HepG2 (cell line): Measurements from ENCODE around the gene TRIM74. TPM values are rescaled to one million over a fixed set of nuclear protein-coding genes. Genes with fewer than 3 reads are reported as not detected.
A peak's percentile ranks its signal among the peaks of the same experiment; 100 is the strongest.

Experiments
- ATF4 ChIP-seq, 2 experiments: fragments of 450-650 bp in 1 of 2; sonication (generic) in 1 of 2; formaldehyde crosslinking; IDR thresholded peaks; 2 replicates each; pipeline versions ENCODE4 v1.5.0 to v1.8.0; 2020 to 2022; ENCODE audit warnings: mild to moderate bottlenecking in 1 of 2, missing genetic modification reagents in 1 of 2
- BHLHE40 ChIP-seq: IDR thresholded peaks from 2 replicates; pipeline ENCODE4 v1.6.1; 2011; ENCODE audit warnings: low read length, improper control_type of control experiment
- CREM ChIP-seq, 2 experiments: sonication (generic) in 1 of 2; formaldehyde crosslinking in 1 of 2; IDR thresholded peaks; 2 replicates each; pipeline versions ENCODE4 v1.4.0 to v1.6.1; 2016 to 2020; ENCODE audit warnings: antibody characterized with exemption in 1 of 2, mild to moderate bottlenecking in 1 of 2, missing genetic modification reagents in 1 of 2
- HNRNPK ChIP-seq: fragments of 200-400 bp; formaldehyde crosslinking; IDR thresholded peaks from 2 replicates; pipeline ENCODE4 v1.6.1; 2018; ENCODE audit warnings: low read length, low read depth, moderate library complexity, mild to moderate bottlenecking; ENCODE audit not compliant: poor library complexity, severe bottlenecking
- KLF12 ChIP-seq: sonication (generic); formaldehyde crosslinking; IDR thresholded peaks from 2 replicates; pipeline ENCODE4 v1.4.0; 2020; ENCODE audit warnings: missing genetic modification reagents, borderline replicate concordance
- MAFK ChIP-seq, 2 experiments: IDR thresholded peaks in 1 of 2; conservative IDR thresholded peaks in 1 of 2; 2 replicates each; pipeline ENCODE4 v1.6.1; 2011; ENCODE audit warnings: improper control_type of control experiment in 2 of 2, low read length in 2 of 2
- MLX ChIP-seq: IDR thresholded peaks from 2 replicates; pipeline ENCODE4 v1.6.1; 2016
- MYPOP ChIP-seq: sonication (generic); formaldehyde crosslinking; IDR thresholded peaks from 2 replicates; pipeline ENCODE4 v1.8.1; 2023; ENCODE audit warnings: mild to moderate bottlenecking, moderate library complexity, missing genetic modification reagents
- NR2C2 ChIP-seq: sonication (generic); formaldehyde crosslinking; IDR thresholded peaks from 2 replicates; pipeline ENCODE4 v1.4.0; 2020; ENCODE audit warnings: missing genetic modification reagents, mild to moderate bottlenecking, moderate library complexity, borderline replicate concordance
- REPIN1 ChIP-seq: sonication (generic); formaldehyde crosslinking; IDR thresholded peaks from 2 replicates; pipeline ENCODE4 v1.8.0; 2022; ENCODE audit warnings: missing genetic modification reagents, low read depth, mild to moderate bottlenecking, borderline replicate concordance
- SPEN ChIP-seq: sonication (generic); formaldehyde crosslinking; IDR thresholded peaks from 2 replicates; pipeline ENCODE4 v1.5.1; 2020; ENCODE audit warnings: low read depth, mild to moderate bottlenecking, missing genetic modification reagents
- TBL1XR1 ChIP-seq: fragments of 150-350 bp; IDR thresholded peaks from 2 replicates; pipeline ENCODE4 v1.6.1; 2014; ENCODE audit warnings: borderline replicate concordance, low read length; ENCODE audit not compliant: partially characterized antibody
- ZNF484 ChIP-seq: sonication (generic); formaldehyde crosslinking; IDR thresholded peaks from 2 replicates; pipeline ENCODE4 v1.5.1; 2020; ENCODE audit warnings: mild to moderate bottlenecking, low read depth, missing genetic modification reagents, borderline replicate concordance
- ZNF605 ChIP-seq: sonication (generic); formaldehyde crosslinking; IDR thresholded peaks from 2 replicates; pipeline ENCODE4 v1.8.0; 2022; ENCODE audit warnings: mild to moderate bottlenecking, missing genetic modification reagents
- ZNF629 ChIP-seq: sonication (generic); formaldehyde crosslinking; conservative IDR thresholded peaks from 2 replicates; pipeline ENCODE4 v1.5.0; 2020; ENCODE audit warnings: missing genetic modification reagents
- ZNF670 ChIP-seq: sonication (generic); formaldehyde crosslinking; IDR thresholded peaks from 2 replicates; pipeline ENCODE4 v1.8.0; 2022; ENCODE audit warnings: mild to moderate bottlenecking, missing genetic modification reagents, borderline replicate concordance
- ZNF724P ChIP-seq: sonication (generic); formaldehyde crosslinking; IDR thresholded peaks from 2 replicates; pipeline ENCODE4 v1.8.0; 2022; ENCODE audit warnings: missing genetic modification reagents, borderline replicate concordance
- ZSCAN30 ChIP-seq: sonication (generic); formaldehyde crosslinking; IDR thresholded peaks from 2 replicates; pipeline ENCODE4 v1.5.0; 2020; ENCODE audit warnings: mild to moderate bottlenecking, missing genetic modification reagents
- polyA plus RNA-seq, 8 experiments: library from polyadenylated mRNA; depleted of rRNA in 3 of 8; stranded (reverse) in 7 of 8; unstranded in 1 of 8; fragments of >200 nt; fragmentation: Illumina TruSeq in 4 of 8; extraction: Trizol in 4 of 8; gene quantifications; 2 replicates each; pipeline versions ENCODE4 v1.2.1 to v1.2.3, GENCODE V29; 2011 to 2016; ENCODE audit warnings: low read depth in 4 of 8, missing spikeins in 1 of 8, mixed read lengths in 1 of 8; ENCODE audit not compliant: insufficient read depth in 1 of 8
- total RNA-seq, 5 experiments: library from RNA; depleted of rRNA; stranded (reverse); fragments of >200 nt; fragmentation: Illumina TruSeq; extraction: Trizol; gene quantifications; 2 replicates each; pipeline ENCODE4 v1.2.3, GENCODE V29; 2016; ENCODE audit warnings: low read depth in 1 of 5
- TF ChIP-seq, protein P1 (sequence below): sonication (generic); formaldehyde crosslinking; IDR thresholded peaks from 2 replicates; pipeline ENCODE4 v1.4.0; 2020; ENCODE audit warnings: mild to moderate bottlenecking, missing genetic modification reagents
- TF ChIP-seq, protein P2 (sequence below): IDR thresholded peaks from 2 replicates; pipeline ENCODE4 v1.6.1; 2016; ENCODE audit warnings: low read depth, control low read depth
- TF ChIP-seq, protein P3 (sequence below): sonication (generic); formaldehyde crosslinking; IDR thresholded peaks from 2 replicates; pipeline ENCODE4 v1.5.1; 2020; ENCODE audit warnings: missing genetic modification reagents, mild to moderate bottlenecking, borderline replicate concordance

The TRIM74 gene
- total and polyA plus RNA-seq, 2 of the 13 experiments (the other 11 are each of a cell fraction or from before 2014, with no cell fraction given): 0.51 to 1.4 TPM

DNA sequence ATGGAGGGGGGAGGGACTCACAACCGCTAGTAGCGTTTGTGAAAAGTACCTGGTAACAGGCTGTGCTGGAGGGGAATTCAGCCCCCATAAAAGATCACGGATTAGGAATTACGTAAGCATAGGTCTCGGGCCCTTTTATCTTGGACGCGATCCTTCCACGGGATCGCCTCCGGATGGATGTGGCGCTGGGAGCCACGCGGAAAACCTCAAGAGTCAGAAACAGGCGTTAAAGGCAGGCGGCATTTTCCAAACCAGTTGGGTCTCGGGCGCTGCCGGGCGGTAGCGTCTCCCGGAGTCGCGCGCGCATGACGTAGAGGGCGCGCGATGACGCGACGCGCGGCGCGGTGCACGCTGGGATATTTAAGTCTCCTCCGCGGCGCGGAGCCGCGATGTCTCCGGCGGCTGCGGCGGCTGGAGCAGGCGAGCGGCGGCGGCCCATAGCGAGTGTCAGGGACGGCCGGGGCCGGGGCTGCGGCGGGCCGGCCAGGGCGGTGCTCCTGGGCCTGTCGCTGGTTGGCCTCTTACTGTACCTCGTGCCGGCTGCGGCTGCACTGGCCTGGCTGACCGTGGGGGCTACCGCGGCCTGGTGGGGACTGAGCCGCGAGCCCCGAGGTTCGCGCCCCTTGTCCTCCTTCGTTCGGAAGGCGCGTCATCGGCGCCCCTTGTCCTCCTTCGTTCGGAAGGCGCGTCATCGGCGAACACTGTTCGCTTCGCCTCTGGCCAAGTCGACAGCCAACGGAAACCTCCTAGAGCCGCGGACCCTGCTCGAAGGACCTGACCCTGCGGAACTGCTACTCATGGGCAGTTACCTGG lies 44.3 kb downstream of the TRIM74 start, which contains the start of gene POM121 (continued):
- TF ChIP-seq SPEN (CRISPR knock-in tag) (peak; percentile 84; the same call in 1 of the 2 replicates), TBL1XR1 (no peak), REPIN1 (CRISPR knock-in tag) (no peak), HNRNPK (no peak), KLF12 (CRISPR knock-in tag) (0 out of 2 replicates have a peak, but pooled peaks have one; percentile 44), ZNF724P (peak; percentile 70; the same call in 1 of the 2 replicates), MLX (peak; percentile 52; the same call in 1 of the 2 replicates), ZNF629 (CRISPR knock-in tag) (no peak), ZNF484 (CRISPR knock-in tag) (no peak), CREM (IDR thresholded peaks at IDR 0.05) (peak; percentile 96), CREM (CRISPR knock-in tag; IDR thresholded peaks at IDR 0.05) (peak; percentile 91), NR2C2 (CRISPR knock-in tag) (peak; percentile 56), BHLHE40 (no peak), ZSCAN30 (CRISPR knock-in tag) (no peak), MYPOP (CRISPR knock-in tag) (peak; percentile 40; the same call in 1 of the 2 replicates), ZNF605 (no peak), ATF4 (CRISPR knock-in tag; IDR thresholded peaks at IDR 0.05) (no peak), ZNF670 (CRISPR knock-in tag) (no peak), MAFK (conservative IDR thresholded peaks at IDR 0.05 in 1 of 2, IDR thresholded peaks at IDR 0.05 in 1 of 2; ENCODE audit: low read length in 2 of 2) (no peak)
- TF ChIP-seq, protein P1, sequence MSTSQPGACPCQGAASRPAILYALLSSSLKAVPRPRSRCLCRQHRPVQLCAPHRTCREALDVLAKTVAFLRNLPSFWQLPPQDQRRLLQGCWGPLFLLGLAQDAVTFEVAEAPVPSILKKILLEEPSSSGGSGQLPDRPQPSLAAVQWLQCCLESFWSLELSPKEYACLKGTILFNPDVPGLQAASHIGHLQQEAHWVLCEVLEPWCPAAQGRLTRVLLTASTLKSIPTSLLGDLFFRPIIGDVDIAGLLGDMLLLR (CRISPR knock-in tag): 0 out of 2 replicates have a peak, but pooled peaks have one; percentile 64
- TF ChIP-seq, protein P2, sequence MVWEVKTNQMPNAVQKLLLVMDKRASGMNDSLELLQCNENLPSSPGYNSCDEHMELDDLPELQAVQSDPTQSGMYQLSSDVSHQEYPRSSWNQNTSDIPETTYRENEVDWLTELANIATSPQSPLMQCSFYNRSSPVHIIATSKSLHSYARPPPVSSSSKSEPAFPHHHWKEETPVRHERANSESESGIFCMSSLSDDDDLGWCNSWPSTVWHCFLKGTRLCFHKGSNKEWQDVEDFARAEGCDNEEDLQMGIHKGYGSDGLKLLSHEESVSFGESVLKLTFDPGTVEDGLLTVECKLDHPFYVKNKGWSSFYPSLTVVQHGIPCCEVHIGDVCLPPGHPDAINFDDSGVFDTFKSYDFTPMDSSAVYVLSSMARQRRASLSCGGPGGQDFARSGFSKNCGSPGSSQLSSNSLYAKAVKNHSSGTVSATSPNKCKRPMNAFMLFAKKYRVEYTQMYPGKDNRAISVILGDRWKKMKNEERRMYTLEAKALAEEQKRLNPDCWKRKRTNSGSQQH (CRISPR knock-in tag): 0 out of 2 replicates have a peak, but pooled peaks have one; percentile 57
- TF ChIP-seq, protein P3, sequence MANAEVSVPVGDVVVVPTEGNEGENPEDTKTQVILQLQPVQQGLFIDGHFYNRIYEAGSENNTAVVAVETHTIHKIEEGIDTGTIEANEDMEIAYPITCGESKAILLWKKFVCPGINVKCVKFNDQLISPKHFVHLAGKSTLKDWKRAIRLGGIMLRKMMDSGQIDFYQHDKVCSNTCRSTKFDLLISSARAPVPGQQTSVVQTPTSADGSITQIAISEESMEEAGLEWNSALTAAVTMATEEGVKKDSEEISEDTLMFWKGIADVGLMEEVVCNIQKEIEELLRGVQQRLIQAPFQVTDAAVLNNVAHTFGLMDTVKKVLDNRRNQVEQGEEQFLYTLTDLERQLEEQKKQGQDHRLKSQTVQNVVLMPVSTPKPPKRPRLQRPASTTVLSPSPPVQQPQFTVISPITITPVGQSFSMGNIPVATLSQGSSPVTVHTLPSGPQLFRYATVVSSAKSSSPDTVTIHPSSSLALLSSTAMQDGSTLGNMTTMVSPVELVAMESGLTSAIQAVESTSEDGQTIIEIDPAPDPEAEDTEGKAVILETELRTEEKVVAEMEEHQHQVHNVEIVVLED (CRISPR knock-in tag): peak; percentile 89
